ENCODE data around the gene SCGB2A2.
A peak's percentile ranks its signal among the peaks of the same experiment; 100 is the strongest.

The SCGB2A2 gene

DNA sequence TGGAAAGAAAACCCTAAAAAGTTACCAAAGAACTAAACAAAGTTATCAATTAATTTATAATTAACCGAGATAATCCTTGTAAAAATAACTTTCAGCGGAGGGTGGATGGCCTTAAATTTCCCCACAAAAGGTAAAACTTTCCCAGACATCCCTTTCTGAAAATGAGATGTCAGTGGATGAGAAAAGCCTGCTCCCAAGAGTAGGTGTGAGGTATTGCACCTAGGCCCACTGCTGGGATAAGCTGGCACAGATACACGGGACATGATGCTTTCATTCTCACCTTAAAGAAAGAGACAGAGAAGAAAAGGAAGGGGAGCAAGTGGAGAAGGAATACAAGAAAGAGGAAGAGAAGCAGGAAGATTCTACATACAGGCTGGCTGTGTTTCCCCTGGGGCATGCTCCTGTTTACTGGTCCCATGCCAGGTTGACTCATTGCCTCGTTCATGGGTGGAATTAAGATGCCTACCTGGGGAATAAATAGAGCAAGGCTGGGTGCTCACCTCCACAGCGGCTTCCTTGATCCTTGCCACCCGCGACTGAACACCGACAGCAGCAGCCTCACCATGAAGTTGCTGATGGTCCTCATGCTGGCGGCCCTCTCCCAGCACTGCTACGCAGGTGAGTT lies at the start of gene SCGB2A2:
TSS of gene SCGB2A2 (plus strand) at position 505 of the 625 bp plus-strand sequence. CDS start at position 564, 59 bp downstream.
- DNase-seq (ENCODE audit: low read depth, low spot score): no peak

DNA sequence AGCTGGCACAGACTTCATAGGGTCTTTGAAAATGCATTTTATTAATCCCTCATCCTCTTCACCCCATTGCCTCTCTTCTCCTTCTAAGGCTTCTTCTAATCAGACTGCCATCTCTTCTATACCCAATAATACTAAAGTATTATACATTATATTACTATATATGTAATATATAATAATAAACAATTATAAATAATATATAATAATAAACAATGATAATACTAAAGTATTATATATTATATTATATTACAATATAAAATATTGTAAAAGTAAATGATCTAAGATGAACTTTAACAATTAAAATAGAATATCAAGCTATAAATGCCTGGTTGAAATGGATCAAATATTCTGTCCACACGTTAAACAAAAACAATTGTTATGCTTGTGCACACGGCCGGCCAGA lies 48.5 kb upstream of the SCGB2A2 start:
- no peak for DNase-seq (ENCODE audit: low read depth, low spot score)

DNA sequence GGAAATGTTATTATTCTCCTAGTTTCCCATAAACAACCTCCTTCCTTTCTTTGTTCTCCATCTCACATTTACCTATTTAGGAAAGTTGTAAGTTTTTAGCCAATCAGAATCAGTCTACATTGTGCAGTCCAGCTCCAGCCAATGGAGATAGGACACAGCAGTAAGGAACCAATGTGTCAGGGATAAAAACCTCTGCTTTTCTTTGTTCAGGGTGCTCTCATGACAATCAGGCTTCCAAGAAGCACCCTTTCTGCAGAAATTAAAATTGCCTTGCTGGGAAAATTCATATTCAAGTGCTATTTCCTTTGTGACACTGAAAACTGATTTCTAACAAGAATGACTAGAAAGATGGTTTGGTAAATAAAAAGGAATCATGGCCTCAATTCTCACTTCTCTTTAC lies 46.9 kb upstream of the SCGB2A2 start:
- peak; percentile 6 for DNase-seq (ENCODE audit: low read depth, low spot score)

DNA sequence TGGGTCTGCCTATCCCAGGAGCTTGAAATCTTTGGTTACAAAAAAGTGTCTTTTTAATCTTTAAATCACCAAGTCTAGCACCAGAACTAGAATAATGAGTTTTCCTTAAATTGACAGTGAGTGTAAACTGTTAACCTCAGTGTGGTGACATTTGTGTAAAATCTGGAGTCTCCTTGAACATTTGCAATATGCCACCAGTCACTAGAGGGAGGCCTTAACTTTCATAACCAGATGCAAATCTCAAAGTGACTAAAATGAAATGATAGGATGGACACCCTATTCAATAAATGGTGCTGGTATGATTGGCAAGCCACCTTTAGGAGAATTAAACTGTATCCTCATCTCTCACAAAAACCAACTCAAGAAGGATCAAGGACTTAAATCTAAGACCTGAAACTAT lies 36.2 kb upstream of the SCGB2A2 start:
- no peak for DNase-seq (ENCODE audit: low read depth, low spot score)

DNA sequence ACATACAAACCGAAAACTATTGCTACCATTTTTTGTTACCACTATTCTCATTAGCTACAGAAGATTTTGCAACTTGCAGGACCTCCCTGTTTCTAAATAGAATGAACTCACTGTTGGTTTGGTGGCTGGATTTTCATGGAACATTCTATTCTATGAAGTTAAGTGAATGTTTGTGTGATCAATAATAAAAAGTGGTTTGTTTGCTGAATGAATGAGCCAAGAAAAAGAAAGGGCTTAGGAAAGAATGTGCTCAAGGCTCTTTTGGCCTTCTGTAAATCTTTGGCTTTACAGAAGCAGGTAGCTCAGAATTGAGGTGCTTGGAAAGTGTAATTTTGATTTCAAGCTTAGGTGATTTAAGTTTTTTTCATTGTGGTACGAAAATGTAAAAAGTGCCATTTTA lies 33.8 kb upstream of the SCGB2A2 start:
- DNase-seq (ENCODE audit: low read depth, low spot score): no peak

DNA sequence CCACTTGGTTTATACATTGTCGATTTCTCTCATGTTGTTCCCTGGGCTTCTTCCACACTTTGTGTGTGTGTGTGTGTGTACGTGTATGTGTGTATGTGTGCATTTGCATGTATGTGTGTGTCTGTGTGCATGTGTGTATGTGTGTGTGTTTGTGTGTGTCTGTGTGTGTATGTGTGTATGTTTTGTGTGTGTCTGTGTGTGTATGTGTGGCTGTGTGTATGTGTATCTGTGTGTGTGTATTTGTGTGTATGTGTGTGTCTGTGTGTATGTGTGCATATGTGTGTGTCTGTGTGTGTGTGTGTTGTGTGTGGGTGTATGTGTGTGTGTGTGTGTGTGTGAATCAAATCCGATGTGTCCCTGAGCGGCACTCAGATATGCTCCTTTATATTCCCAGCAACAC lies 32.5 kb upstream of the SCGB2A2 start:
- DNase-seq (ENCODE audit: low read depth, low spot score): no peak

DNA sequence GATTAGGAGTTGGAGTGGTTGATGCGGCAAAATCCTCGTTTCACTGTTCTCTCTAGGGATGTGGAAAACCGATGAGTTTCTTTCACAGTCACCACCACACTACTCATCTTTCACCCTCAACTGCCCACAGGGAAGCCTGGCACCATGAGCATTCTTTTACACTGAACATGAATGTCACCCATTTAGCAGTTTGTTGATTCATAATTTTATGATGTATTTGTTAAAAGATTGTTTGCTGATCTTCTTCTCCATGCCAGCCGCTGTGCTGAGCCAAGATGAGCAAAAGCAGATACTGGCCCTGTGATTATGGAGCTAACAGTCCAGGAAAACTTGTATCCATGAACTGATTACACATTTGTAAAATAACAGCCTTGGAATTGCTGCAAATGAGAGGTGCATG lies 31.8 kb upstream of the SCGB2A2 start:
- no peak for DNase-seq (ENCODE audit: low read depth, low spot score)

DNA sequence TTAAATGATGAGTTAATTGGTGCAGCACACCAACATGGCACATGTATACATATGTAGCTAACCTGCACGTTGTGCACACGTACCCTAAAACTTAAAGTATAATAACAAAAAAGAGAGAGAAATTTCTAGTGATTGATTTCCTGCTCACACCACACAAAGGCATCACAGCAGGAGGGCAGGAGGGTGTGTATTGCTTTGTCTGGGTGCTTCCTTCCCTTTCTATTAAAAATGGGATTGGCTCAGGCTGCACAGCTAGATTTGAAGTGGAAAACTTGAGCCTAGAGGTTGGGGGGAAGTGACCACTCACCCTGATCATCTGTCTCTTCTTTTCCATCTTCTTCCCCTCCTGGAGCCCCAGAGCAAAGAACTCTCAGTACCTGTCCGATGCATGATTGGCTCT lies 28.9 kb upstream of the SCGB2A2 start:
- DNase-seq (ENCODE audit: low read depth, low spot score): no peak

DNA sequence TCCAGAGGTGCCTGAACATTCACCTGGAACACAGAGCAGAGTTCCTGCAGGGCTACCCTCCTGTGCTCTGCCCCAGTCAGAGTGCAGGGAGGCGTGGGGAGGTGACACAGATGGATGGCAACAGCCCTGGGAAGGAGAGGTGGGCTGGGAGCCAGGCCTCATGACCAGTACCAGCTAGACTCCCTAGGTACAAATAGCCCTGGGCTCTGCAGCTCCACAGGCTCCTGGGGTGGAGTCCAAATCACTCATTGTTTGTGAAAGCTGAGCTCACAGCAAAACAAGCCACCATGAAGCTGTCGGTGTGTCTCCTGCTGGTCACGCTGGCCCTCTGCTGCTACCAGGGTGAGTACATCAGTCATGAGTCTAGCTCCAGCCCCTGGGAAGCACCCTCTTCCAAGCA lies 27.9 kb upstream of the SCGB2A2 start, which contains the start of gene SCGB1D2:
TSS of gene SCGB1D2 (plus strand) at position 219 of the 400 bp plus-strand sequence. CDS start at position 288, 69 bp downstream.
- peak; percentile 4 for DNase-seq (ENCODE audit: low read depth, low spot score)

DNA sequence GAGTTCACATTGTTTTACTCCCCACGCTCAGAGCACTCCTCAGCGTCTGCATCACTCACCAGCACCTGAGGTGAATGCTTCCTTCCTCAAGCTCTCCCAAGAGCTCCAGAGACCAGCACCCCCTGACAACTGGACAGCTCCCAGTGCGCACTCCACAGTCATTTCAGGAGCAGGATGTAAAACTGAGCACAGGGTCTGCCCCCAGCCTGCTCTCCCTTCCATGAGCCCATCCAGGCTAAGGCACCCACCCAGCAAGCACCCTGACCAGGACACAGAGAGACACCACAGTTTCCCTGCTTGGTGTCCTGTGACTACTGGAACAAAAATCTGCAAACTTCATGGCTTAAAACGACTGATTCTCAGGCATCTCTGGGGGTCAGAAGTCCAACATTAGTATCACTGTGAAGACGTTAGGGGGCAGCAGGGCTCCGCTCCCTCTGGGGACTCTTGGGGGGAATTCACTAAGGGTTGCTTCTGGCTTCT lies 24.6 kb upstream of the SCGB2A2 start:
- peak; percentile 70 for DNase-seq (ENCODE audit: low read depth, low spot score)

DNA sequence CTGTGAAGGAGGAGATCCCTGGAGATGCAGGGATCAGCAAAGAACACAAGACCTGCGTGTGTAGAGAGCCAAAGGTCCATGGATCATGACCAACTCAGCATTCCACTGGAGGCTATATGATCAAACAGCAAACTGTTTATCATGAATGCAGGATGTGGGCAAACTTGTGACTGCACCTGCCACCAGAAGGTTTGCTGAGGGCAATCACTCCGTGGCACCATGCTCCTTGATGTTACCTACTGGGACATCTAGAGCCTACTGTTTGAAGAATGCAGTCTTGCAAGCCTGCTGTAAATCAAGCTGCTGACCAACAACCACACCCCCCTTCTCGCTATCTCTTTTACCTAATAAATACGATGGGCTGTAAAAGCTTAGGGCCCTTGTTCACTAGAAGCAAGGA lies 18.3 kb upstream of the SCGB2A2 start:
- no peak for DNase-seq (ENCODE audit: low read depth, low spot score)

DNA sequence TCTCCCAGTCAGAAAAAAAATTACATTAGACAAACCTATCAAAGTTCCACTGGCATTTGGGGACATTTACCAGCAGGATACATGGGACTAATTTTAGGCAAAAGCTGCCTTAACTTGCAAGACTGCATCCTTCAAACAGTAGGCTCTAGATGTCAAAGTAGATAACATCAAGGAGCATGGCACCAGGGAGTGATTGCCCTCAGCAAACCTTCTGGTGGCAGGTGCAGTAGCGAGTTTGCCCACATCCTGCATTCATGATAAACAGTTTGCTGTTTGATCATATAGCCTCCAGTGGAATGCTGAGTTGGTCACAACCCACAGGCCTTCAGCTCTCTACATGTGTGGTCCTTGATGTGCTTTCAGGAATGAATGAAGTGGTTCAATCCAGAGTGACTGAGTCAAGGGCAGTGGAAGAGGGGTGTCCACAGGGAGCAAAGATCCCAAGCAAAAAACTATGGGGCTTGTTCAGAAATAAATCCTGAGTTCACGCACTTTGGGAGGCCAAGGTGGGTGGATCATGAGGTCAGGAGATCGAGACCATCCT lies 15.9 kb upstream of the SCGB2A2 start:
- no peak for DNase-seq (ENCODE audit: low read depth, low spot score)

DNA sequence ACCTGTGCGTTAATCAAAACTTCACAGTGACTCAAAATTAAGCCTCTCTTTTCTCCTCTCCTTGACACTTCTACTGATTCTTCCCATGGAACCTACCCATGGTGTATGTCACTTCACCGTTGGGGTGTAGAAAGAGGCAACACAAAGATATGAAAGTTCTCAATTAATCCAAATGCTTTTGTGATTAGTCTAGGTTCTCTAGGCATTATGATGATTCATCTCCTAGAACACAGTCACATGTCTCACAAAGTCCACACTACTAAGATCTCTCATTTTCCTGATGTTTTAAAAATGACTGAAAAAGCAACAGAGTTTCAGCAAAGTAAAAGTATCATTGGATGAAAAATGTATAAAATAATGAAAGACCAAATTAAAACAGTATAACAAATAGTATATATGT lies 13.7 kb upstream of the SCGB2A2 start:
- no peak for DNase-seq (ENCODE audit: low read depth, low spot score)

DNA sequence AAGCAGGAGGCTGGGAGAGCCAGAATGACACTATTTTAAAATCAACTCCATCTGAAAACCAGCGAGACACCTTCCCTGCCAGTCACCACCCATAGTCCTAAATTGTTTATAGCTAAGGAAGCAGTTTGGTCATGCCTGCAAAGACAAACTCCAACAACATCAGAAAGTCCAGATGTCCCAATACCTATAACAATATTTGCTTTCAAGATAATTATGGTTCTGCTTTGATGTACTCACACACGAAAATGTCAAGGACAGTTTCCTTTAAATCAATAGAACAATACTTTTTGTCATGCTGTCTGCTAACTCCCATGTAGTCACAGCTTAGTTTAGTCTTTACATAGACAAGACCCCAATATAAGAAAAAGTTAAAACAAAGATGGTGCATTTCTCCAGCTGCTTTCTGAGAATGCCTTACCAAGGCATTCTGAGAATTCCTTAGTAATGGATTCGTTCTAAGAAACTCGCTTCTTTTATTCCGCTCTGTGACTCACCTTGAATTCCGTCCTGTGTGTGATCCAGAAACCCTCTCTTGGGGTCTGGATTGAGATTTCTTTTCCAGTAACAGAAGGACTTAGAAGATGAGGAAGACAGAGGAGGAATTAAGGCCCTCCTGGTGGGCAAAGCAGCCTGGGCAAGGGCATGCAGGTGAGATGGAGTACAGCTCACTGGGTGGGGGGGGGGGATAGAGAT lies 9.6 kb upstream of the SCGB2A2 start:
- DNase-seq (ENCODE audit: low read depth, low spot score): no peak

DNA sequence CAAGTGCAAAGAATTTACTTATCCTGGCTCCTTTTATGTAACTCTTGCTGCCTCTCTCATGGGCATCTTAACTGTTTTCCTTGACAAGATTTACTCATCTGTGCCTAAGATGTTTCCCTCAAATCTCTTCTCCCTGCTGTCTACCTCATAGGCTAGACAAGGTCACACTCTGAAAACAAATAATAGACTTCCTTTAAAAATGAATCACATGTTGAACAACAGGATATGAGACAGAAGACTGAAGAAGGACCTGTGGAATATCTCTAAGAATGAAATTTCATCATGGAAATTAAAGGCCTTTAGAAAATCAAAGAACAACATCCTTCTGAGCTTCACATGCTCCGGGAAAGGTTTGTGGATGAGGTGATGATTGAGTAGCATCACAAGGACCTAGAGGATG lies 6.0 kb upstream of the SCGB2A2 start:
- no peak for DNase-seq (ENCODE audit: low read depth, low spot score)

DNA sequence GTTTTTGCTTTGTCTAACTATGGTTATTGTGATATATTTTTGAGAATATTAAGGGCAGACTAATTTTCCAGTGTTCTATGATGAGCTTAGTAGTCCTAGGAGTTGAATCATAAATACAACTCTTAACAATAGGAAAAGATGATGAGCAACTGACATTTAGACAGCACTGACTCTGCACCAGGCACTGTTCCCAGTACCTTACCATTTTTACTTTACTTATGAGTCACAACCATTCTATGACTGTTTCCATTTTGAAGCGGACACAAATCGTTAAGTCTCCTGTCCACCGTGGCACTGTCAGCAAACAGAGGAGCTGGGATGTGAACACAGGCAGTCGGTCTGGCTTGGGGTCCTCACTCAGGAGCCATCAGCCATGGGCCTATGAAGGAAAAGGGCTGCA lies 3.4 kb upstream of the SCGB2A2 start:
- DNase-seq (ENCODE audit: low read depth, low spot score): no peak

DNA sequence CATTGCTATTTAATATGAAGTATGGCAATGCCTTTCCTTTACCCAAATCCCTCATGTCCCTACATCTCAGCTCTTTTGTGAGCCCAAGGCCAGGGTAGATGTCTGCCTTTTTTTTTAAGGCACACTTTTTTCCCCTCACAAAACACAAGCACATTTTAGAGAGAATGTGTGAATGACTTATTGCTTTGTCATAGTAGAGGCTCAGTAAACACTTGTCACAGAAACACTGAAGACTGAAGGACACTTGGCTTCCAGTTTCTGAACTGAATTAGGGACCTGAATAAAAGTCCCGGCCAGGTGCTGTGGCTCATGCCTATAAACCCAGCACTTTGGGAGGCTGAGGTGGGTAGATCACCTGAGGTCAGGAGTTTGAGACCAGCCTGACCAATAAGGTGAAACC lies 2.9 kb upstream of the SCGB2A2 start:
- DNase-seq (ENCODE audit: low read depth, low spot score): no peak

DNA sequence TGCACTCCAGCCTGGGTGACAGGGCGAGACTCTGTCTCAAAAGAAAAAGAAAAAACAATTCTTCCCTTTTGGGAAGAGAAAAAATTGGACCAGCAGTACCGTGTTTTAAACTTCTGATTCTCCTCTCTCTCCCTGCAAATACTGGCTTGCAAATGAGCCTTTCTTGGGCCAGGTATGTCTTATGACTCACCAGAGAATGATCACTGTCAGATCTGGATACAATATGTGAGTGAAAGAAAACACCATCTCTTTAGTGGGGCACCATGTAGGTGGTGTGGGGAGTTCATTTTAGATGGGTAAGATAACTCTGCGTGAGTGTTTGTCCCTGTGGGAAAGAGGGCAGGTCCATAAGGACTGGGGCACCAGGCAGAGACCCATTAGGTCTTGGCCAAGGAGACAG lies 2.4 kb upstream of the SCGB2A2 start:
- DNase-seq (ENCODE audit: low read depth, low spot score): no peak

DNA sequence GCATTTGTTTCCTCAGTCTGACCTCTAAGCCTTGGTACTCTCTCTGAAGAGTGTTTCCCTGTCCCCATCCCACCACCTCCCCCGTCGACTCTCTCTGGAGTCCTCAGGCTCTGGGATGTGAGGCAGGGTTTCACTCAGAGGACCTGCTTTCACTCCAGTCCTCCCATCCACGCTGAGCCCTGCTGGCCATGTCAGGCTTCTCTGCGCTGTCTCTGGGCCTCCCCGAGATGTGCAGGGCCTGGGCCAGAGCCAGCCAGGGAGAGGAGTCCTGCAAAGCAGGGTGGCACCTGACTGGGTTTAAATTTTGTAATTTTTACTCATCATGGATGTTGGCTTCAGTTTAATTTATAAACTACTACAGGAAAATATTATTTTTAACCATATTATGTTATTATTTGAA lies 3.3 kb downstream of the SCGB2A2 start:
- DNase-seq (ENCODE audit: low read depth, low spot score): no peak

DNA sequence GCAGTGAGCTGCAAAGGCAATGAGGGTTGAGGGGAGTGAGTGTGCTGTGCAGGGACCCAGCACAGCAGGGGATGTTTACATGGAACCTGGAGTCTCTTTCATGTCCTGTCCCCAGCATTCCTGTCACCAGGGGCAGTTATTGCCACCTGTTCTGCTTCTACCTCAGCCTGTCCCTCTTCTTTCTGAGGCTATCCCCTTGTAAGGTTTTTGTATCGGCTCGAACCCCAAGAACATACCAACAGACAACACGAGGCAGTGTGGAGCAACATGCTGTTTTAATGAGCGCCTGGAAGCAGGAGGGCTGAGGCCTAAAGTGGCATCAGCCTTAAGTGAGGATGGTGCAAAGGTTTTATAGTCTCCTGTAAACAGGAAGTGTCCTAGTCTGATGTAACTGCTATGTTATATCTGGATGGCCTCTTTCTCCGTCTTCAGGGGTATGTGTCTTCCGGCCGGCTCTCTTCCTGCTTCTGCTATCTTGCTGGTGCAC lies 3.9 kb downstream of the SCGB2A2 start:
- DNase-seq (ENCODE audit: low read depth, low spot score): no peak

DNA sequence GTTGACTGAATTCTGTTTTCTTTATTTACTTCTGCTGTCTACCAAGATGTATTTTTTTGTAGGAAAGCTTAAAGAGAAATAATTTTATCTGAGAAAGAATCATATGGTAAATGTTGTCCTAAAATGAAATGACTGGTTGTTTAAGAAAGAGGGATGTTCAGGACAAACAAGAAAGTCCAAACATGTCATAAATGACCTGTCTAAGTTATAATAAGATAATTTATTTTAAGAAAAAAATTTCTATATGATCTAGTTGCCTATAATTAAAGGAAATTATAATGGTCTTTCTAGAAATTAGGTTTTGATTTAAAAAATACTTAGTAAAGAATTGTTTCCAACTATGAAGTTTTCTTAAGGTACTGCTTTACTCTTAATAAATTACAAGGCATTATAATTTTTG lies 10.5 kb downstream of the SCGB2A2 start:
- DNase-seq (ENCODE audit: low read depth, low spot score): no peak

DNA sequence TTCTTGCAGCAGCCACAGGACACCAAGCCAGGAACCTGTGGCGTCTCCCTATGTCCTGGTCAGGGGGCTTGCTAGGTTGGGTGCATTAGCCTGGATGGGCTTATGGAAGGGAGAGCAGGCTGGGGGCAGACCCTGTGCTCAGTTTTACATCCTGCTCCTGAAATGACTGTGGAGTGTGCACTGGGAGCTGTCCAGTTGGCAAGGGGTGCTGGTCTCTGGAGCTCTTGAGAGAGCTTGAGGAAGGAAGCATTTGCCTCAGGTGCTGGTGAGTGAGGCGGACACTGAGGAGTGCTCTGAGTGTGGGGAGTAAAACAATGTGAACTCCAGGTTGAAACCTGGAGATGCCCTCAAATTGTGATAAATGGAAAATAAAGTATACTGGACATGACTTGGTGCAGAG lies 25.5 kb downstream of the SCGB2A2 start:
- DNase-seq (ENCODE audit: low read depth, low spot score): peak; percentile 65

DNA sequence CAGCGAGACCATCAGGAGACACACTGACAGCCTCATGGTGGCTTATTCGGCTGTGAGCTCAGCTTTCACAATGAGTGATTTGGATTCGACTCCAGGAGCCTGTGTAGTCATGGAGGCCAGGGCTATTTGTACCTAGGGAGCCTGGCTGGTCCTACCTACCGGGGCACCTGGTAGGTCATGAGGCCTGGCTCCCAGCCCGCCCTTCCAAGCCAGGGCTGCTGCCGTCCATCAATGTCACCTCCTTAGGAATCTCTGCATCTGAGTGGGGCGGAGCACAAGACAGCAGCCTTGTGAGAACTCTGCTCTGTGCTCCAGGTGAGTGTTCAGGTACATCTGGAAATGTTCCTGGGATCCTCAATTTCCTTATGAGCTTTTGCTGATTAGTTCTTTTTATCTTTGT lies 29.0 kb downstream of the SCGB2A2 start, which contains the start of gene SCGB1D4:
TSS of gene SCGB1D4 (minus strand) at position 101 of the 400 bp plus-strand sequence. CDS start at position 36, 65 bp downstream.
- no peak for DNase-seq (ENCODE audit: low read depth, low spot score)

All from astrocyte of the hippocampus (primary cell).